C4-2B (cell line): ENCODE measurements around the gene AP1S1.

Source experiments
- CTCF ChIP-seq: fragments of 450-650 bp; conservative IDR thresholded peaks from 2 replicates; pipeline ENCODE4 v1.5.1; 2017; ENCODE audit warnings: mild to moderate bottlenecking
- ZFX ChIP-seq: fragments of 450-650 bp; IDR thresholded peaks from 2 replicates; pipeline ENCODE4 v1.6.1; 2017

- TF ChIP-seq CTCF (no peak), ZFX (no peak)
Observed at GRCh38 chr7:101106386-101106785, 47.9 kb upstream of the AP1S1 start.
